Neural progenitor cell (in vitro differentiated cells): ENCODE results near the gene NFIA. TPM values are rescaled to one million over a fixed set of nuclear protein-coding genes. Genes with fewer than 3 reads are reported as not detected.

ENCODE experiments used
- DNase-seq: peaks from one replicate; pipeline ENCODE4 v3.0.0-alpha.2; 2016; ENCODE audit warnings: low spot score
- H2AFZ ChIP-seq: fragments of 200-600 bp; sonication (generic); replicated peaks from 2 replicates; pipeline ENCODE4 v1.6.1; 2016; ENCODE audit warnings: antibody characterized with exemption
- H3F3A ChIP-seq: fragments of 200-600 bp; sonication (generic); 2 replicates; pipeline ENCODE4 v1.6.1; 2016; ENCODE audit warnings: antibody characterized with exemption, low read depth
- H3K27ac ChIP-seq: fragments of 200-600 bp; sonication (generic); 2 replicates; pipeline ENCODE4 v1.5.1; 2016; ENCODE audit warnings: mild to moderate bottlenecking
- H3K27me3 ChIP-seq: fragments of 200-600 bp; sonication (generic); 2 replicates; pipeline ENCODE4 v1.6.1; 2016; ENCODE audit warnings: mild to moderate bottlenecking, moderate library complexity
- H3K36me3 ChIP-seq: fragments of 200-600 bp; sonication (generic); 2 replicates; pipeline ENCODE4 v1.5.1; 2016
- H3K4me1 ChIP-seq: fragments of 200-600 bp; sonication (generic); 2 replicates; pipeline ENCODE4 v1.6.1; 2016; ENCODE audit warnings: mixed run types
- H3K4me2 ChIP-seq: fragments of 200-600 bp; sonication (generic); 2 replicates; pipeline ENCODE4 v1.6.1; 2016
- H3K4me3 ChIP-seq: fragments of 200-600 bp; sonication (generic); 2 replicates; pipeline ENCODE4 v1.5.1; 2016
- H3K79me2 ChIP-seq: fragments of 200-600 bp; sonication (generic); 2 replicates; pipeline ENCODE4 v1.6.1; 2016; ENCODE audit warnings: low read depth
- H3K9ac ChIP-seq: fragments of 200-600 bp; sonication (generic); 2 replicates; pipeline ENCODE4 v1.6.1; 2016
- H3K9me3 ChIP-seq: fragments of 200-600 bp; sonication (generic); 2 replicates; pipeline ENCODE4 v1.5.1; 2016; ENCODE audit warnings: low read depth
- H4K20me1 ChIP-seq: fragments of 200-600 bp; sonication (generic); 2 replicates; pipeline ENCODE4 v1.6.1; 2016; ENCODE audit warnings: low read depth
- H3K27ac Mint-ChIP-seq: 3 replicates; pipeline ENCODE4 v1.8.0; 2021; ENCODE audit warnings: mixed read lengths
- H3K27me3 Mint-ChIP-seq: 2 replicates; pipeline ENCODE4 v1.8.0; 2022; ENCODE audit warnings: low read depth, mild to moderate bottlenecking, inconsistent platforms, moderate library complexity, mixed read lengths; ENCODE audit not compliant: insufficient read depth
- H3K36me3 Mint-ChIP-seq: 3 replicates; pipeline ENCODE4 v1.8.0; 2021; ENCODE audit warnings: mixed read lengths
- H3K4me1 Mint-ChIP-seq: 3 replicates; pipeline ENCODE4 v1.8.0; 2021; ENCODE audit warnings: mixed read lengths
- H3K4me3 Mint-ChIP-seq: 3 replicates; pipeline ENCODE4 v1.8.0; 2021; ENCODE audit warnings: mild to moderate bottlenecking, moderate library complexity, mixed read lengths
- H3K9me3 Mint-ChIP-seq: 3 replicates; pipeline ENCODE4 v1.8.0; 2020; ENCODE audit warnings: mixed read lengths
- EZH2 ChIP-seq: fragments of 200-600 bp; sonication (generic); IDR thresholded peaks from 2 replicates; pipeline ENCODE4 v1.6.1; 2017; ENCODE audit warnings: antibody characterized with exemption, mild to moderate bottlenecking, moderate library complexity
- EZH2phosphoT487 ChIP-seq: fragments of 200-600 bp; sonication (generic); IDR thresholded peaks from 2 replicates; pipeline ENCODE4 v1.6.1; 2017; ENCODE audit warnings: antibody characterized with exemption
- total RNA-seq: library from RNA; depleted of rRNA; stranded (reverse); fragments of >200 nt; gene quantifications from 2 replicates; pipeline ENCODE4 v1.2.3, GENCODE V29; 2015; ENCODE audit warnings: low replicate concordance
- TF ChIP-seq, protein P1 (sequence below): fragments of 200-600 bp; sonication (generic); IDR thresholded peaks from 2 replicates; pipeline ENCODE4 v1.5.1; 2017; ENCODE audit warnings: antibody characterized with exemption, mild to moderate bottlenecking

Gene NFIA
- total RNA-seq, 1 donor from 2014 or later: 5.3 TPM

DNA sequence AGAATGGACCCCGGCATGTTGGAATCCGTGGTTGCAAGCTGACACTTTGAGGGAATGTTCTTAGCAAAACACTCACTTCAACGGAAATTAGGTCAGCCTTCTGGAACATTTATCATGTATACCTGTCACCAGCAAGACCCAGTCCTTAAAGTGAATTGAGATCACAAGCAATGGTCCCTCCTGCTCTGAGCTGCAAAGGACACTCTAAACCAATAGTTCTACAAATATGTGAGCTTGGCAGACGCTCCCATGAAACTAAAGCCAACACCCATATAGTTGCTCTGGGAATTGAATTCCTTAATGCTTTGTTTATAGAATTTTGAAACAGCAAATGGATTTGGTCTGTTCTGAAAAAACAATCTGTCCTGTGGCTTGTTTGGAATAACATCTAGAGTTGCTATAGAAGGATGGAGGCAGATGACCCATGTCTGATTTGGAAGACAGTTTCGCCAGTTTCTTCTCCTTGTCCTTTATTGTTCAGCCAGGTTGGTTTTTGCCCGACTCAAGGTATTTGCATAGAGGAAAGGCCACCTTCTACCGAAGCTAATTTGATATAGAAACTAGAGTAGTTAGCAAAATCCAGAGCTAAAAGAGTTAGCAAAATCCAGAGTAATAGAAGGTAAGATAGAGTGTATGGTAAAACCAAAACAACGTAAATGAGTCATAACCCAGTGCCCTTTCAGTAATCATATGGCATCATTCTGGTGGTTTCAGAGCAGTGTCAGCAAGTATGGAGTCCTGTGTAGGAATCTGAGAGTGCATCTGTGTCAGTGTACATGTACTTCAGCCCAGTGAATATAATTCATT, 236.2 kb downstream of the NFIA start:
- Histone ChIP-seq H3K4me1 (peaks cover 19% of the 10 kb centered on the region), H4K20me1 (no peaks in the 10 kb centered on the region), H3K79me2 (no peaks in the 10 kb centered on the region), H3K9me3 (no peaks in the 10 kb centered on the region), H3K36me3 (no peaks in the 10 kb centered on the region), H3F3A (no peaks in the 10 kb centered on the region), H3K9ac (no peak overlapping the region), H3K4me3 (no peak overlapping the region), H3K27ac (no peak overlapping the region), H3K27me3 (no peaks in the 10 kb centered on the region), H2AFZ (no peak overlapping the region), H3K4me2 (no peak overlapping the region)
- peaks cover 10% of the 10 kb centered on the region for H3K36me3 Mint-ChIP-seq
- H3K4me1 Mint-ChIP-seq: peaks cover 54% of the 10 kb centered on the region
- no peak for DNase-seq
- no peaks in the 10 kb centered on the region for H3K27me3 Mint-ChIP-seq
- no peaks in the 10 kb centered on the region for H3K9me3 Mint-ChIP-seq
- H3K4me3 Mint-ChIP-seq: no peak overlapping the region
- no peak overlapping the region for H3K27ac Mint-ChIP-seq
- no peak for TF ChIP-seq EZH2phosphoT487
- TF ChIP-seq, protein P1, sequence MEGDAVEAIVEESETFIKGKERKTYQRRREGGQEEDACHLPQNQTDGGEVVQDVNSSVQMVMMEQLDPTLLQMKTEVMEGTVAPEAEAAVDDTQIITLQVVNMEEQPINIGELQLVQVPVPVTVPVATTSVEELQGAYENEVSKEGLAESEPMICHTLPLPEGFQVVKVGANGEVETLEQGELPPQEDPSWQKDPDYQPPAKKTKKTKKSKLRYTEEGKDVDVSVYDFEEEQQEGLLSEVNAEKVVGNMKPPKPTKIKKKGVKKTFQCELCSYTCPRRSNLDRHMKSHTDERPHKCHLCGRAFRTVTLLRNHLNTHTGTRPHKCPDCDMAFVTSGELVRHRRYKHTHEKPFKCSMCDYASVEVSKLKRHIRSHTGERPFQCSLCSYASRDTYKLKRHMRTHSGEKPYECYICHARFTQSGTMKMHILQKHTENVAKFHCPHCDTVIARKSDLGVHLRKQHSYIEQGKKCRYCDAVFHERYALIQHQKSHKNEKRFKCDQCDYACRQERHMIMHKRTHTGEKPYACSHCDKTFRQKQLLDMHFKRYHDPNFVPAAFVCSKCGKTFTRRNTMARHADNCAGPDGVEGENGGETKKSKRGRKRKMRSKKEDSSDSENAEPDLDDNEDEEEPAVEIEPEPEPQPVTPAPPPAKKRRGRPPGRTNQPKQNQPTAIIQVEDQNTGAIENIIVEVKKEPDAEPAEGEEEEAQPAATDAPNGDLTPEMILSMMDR: no peak
- no peak for TF ChIP-seq EZH2

DNA sequence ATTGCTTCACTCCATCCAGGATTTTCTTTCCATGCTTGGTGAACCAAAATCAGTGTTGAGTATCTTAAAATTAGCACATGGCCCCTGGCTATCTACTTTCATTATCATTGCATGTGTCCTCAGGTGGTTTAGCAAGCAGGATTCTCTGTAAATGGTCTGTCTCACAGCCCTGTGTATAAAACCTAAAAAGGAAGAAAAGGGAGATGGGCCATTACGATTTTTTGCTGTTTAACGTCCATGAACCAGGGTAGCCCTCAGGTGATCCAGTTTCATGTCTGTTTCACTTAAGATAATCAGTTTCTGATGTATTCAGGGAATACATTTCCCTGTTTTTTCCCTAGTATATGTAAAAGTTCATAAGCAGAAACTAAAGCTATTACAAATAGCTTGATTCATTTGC, 238.2 kb downstream of the NFIA start:
- Mint-ChIP-seq H3K4me3 (no peak overlapping the region), H3K27ac (no peak overlapping the region), H3K9me3 (no peaks in the 10 kb centered on the region), H3K27me3 (no peaks in the 10 kb centered on the region), H3K36me3 (peaks cover 9% of the 10 kb centered on the region), H3K4me1 (peaks cover 56% of the 10 kb centered on the region)
- DNase-seq: no peak
- no peak overlapping the region for H3K4me3 ChIP-seq
- H3K79me2 ChIP-seq: no peaks in the 10 kb centered on the region
- H3K27ac ChIP-seq: no peak overlapping the region
- H3K9ac ChIP-seq: no peak overlapping the region
- no peaks in the 10 kb centered on the region for H3K27me3 ChIP-seq
- peak overlapping the region; percentile 19 for H3K4me2 ChIP-seq
- TF ChIP-seq EZH2phosphoT487: peak; percentile 7
- TF ChIP-seq, protein P1: no peak
- H3F3A ChIP-seq: no peaks in the 10 kb centered on the region
- peaks cover 12% of the 10 kb centered on the region for H3K4me1 ChIP-seq
- H2AFZ ChIP-seq: no peak overlapping the region
- H4K20me1 ChIP-seq: no peaks in the 10 kb centered on the region
- H3K9me3 ChIP-seq: no peaks in the 10 kb centered on the region
- no peaks in the 10 kb centered on the region for H3K36me3 ChIP-seq

DNA sequence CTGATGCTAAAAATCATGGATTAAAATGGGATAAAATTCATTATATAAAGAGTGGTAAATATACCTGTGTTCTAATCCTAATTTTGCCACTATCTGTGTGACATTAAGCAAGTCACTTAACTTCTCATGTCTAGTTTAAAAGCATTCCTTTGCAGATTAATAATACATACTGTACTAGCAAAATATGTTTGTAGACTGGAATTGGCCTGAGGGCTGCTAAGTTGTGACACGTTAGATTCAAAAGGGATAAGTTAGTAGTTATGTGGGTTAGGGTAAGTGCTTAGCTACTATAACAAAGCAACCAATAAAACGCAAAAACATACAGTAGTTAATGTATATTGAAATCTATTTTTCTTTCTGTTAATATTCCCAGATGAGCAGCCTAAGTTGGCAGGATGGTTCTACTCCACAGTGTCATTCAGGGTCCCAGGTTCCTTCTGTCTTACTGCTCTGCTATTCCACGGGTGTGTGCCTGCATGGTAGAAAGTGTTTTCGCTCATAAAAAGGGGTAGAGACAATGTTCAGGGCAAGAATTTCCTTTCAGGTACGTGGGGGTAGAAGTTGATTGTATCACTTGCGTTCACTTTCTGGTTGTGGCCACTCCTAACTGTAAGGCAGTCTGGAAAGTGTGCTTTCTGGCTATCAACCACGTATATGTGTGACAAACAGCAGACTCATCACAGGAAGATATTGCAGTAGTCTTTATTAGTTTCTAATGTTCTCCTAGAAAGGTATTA, 239.8 kb downstream of the NFIA start:
- DNase-seq: no peak
- H3K27me3 ChIP-seq: no peaks in the 10 kb centered on the region
- H3K79me2 ChIP-seq: no peaks in the 10 kb centered on the region
- H3K4me1 Mint-ChIP-seq: peaks cover 48% of the 10 kb centered on the region
- peaks cover 12% of the 10 kb centered on the region for H3K4me1 ChIP-seq
- no peaks in the 10 kb centered on the region for H4K20me1 ChIP-seq
- H3K27ac ChIP-seq: no peak overlapping the region
- H3K4me2 ChIP-seq: no peak overlapping the region
- H3K36me3 ChIP-seq: no peaks in the 10 kb centered on the region
- H3K9ac ChIP-seq: no peak overlapping the region
- peaks cover 6% of the 10 kb centered on the region for H3K36me3 Mint-ChIP-seq
- no peaks in the 10 kb centered on the region for H3K27me3 Mint-ChIP-seq
- H3K9me3 Mint-ChIP-seq: no peaks in the 10 kb centered on the region
- no peaks in the 10 kb centered on the region for H3F3A ChIP-seq
- H3K27ac Mint-ChIP-seq: no peak overlapping the region
- H3K4me3 Mint-ChIP-seq: no peak overlapping the region
- H3K9me3 ChIP-seq: no peaks in the 10 kb centered on the region
- no peak overlapping the region for H2AFZ ChIP-seq
- no peak overlapping the region for H3K4me3 ChIP-seq
- TF ChIP-seq, protein P1: no peak
- TF ChIP-seq EZH2phosphoT487 (no peak), EZH2 (no peak)
